Measurements from ENCODE around the gene PLXNA4. TPM values are rescaled to one million over a fixed set of nuclear protein-coding genes. Genes with fewer than 3 reads are reported as not detected.

Gene PLXNA4
- total RNA-seq, 1 donor from 2014 or later = 0.38 TPM

DNA sequence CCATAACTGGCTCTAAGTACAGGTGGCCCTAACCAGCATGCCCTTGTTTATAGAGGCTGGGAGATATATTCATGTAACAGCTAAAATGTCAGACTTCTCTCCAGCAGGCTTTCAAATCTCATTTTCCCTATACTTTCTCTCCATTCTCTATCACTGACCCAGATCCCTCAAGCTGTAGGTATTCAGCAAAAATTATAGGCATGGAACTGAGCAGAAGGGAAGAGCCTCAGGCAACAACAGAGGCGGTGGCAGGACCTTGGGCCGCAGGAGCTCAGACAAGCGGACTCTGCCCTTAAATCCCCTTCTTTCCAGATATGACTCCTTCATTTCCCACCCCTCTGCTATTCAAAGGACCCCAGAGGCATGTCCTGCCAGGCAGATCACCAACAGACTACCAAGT is 417.4 kb downstream of the PLXNA4 start:
- Mint-ChIP-seq H3K4me1 (ENCODE audit: low read depth) (no peaks in the 10 kb centered on the region), H3K27me3 (peaks cover 38% of the 10 kb centered on the region), H3K36me3 (ENCODE audit: insufficient read depth) (no peaks in the 10 kb centered on the region), H3K9me3 (ENCODE audit: low read depth) (no peaks in the 10 kb centered on the region), H3K27ac (no peak overlapping the region), H3K4me3 (ENCODE audit: low read depth) (no peak overlapping the region)
- TF ChIP-seq CTCF (IDR thresholded peaks at IDR 0.05; ENCODE audit: unreplicated experiment) = no peak
- no peak for DNase-seq (ENCODE audit: low spot score, unreplicated experiment)

DNA sequence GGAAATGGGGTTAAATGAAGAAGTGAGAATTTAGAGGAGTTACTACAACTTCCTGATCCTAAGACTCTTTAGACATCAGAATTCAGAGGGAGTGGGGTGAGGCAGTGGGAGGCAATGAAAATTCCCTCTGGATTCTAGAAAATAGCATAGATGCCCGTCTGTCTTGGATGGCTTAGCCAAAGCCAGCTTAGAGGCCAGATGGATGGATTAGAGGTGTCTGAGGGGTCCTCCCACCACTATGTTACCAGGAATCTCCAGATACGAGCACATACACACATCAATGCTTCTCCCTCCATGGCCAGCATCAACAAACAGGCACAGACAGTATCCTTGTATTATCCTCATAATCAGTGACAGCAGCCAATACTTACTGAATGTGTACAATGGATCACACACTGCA is 418.1 kb downstream of the PLXNA4 start:
- no peaks in the 10 kb centered on the region for H3K9me3 Mint-ChIP-seq (ENCODE audit: low read depth)
- no peak for DNase-seq (ENCODE audit: low spot score, unreplicated experiment)
- H3K27me3 Mint-ChIP-seq = peaks cover 37% of the 10 kb centered on the region
- H3K4me3 Mint-ChIP-seq (ENCODE audit: low read depth) = no peak overlapping the region
- TF ChIP-seq CTCF (IDR thresholded peaks at IDR 0.05; ENCODE audit: unreplicated experiment) = no peak
- no peaks in the 10 kb centered on the region for H3K36me3 Mint-ChIP-seq (ENCODE audit: insufficient read depth)
- no peaks in the 10 kb centered on the region for H3K4me1 Mint-ChIP-seq (ENCODE audit: low read depth)
- no peak overlapping the region for H3K27ac Mint-ChIP-seq

- no peak overlapping the region for H3K4me3 Mint-ChIP-seq (ENCODE audit: low read depth)
- H3K9me3 Mint-ChIP-seq (ENCODE audit: low read depth) = no peaks in the 10 kb centered on the region
- no peak for DNase-seq (ENCODE audit: low spot score, unreplicated experiment)
- no peak overlapping the region for H3K27ac Mint-ChIP-seq
- no peaks in the 10 kb centered on the region for H3K36me3 Mint-ChIP-seq (ENCODE audit: insufficient read depth)
- no peaks in the 10 kb centered on the region for H3K4me1 Mint-ChIP-seq (ENCODE audit: low read depth)
- H3K27me3 Mint-ChIP-seq = peaks cover 38% of the 10 kb centered on the region
- no peak for TF ChIP-seq CTCF (IDR thresholded peaks at IDR 0.05; ENCODE audit: unreplicated experiment)
Observed at GRCh38 chr7:132155715-132156114, 420.6 kb downstream of the PLXNA4 start.

- no peaks in the 10 kb centered on the region for H3K4me1 Mint-ChIP-seq (ENCODE audit: low read depth)
- H3K4me3 Mint-ChIP-seq (ENCODE audit: low read depth) = no peak overlapping the region
- H3K27me3 Mint-ChIP-seq = peaks cover 33% of the 10 kb centered on the region
- H3K9me3 Mint-ChIP-seq (ENCODE audit: low read depth) = no peaks in the 10 kb centered on the region
- no peak for DNase-seq (ENCODE audit: low spot score, unreplicated experiment)
- H3K27ac Mint-ChIP-seq = no peak overlapping the region
- H3K36me3 Mint-ChIP-seq (ENCODE audit: insufficient read depth) = no peaks in the 10 kb centered on the region
- TF ChIP-seq CTCF (IDR thresholded peaks at IDR 0.05; ENCODE audit: unreplicated experiment) = no peak
Observed at GRCh38 chr7:132154695-132155471, 421.4 kb downstream of the PLXNA4 start.

DNA sequence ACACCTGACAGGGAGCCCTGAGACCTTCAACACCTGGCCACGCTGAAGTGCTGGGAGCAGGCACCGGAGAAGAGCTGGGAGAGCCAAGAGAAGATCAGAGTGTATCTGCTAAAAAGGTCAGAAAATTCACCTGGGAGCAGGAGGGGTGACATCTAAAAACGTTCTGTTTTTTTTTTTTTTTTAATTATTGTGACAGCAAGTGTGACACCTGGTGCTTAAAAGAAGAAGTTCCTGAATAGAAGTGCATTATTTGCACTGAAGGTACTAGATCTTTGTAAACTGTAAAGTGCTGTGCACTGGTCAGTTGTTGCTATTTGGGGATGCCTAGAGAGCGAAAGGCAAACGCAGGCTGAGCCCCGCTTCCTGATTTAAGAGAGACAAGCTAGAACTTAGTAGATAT is 422.0 kb downstream of the PLXNA4 start:
- no peak for TF ChIP-seq CTCF (IDR thresholded peaks at IDR 0.05; ENCODE audit: unreplicated experiment)
- Mint-ChIP-seq H3K9me3 (ENCODE audit: low read depth) (no peaks in the 10 kb centered on the region), H3K27me3 (peaks cover 35% of the 10 kb centered on the region), H3K4me3 (ENCODE audit: low read depth) (no peak overlapping the region), H3K36me3 (ENCODE audit: insufficient read depth) (no peaks in the 10 kb centered on the region), H3K4me1 (ENCODE audit: low read depth) (no peaks in the 10 kb centered on the region), H3K27ac (no peak overlapping the region)
- no peak for DNase-seq (ENCODE audit: low spot score, unreplicated experiment)

All from progenitor cell of endocrine pancreas (in vitro differentiated cells).